GM19035 (cell line): Measurements from ENCODE around the gene KIR3DL1.
"Not testable (repeated sequence)": the region's sequence is repeated elsewhere in the genome, so short reads cannot be mapped to it uniquely, and the experiment has no call there.

Experiments
- ATAC-seq: cut with Tn5 transposase; IDR thresholded peaks from one replicate; pipeline ENCODE4 v1.9.1; 2021; ENCODE audit not compliant: unreplicated experiment

KIR3DL1 gene

GRCh38 chr19:54806516-54806838 is 9.8 kb upstream of the KIR3DL1 start:
- no peak for ATAC-seq

- ATAC-seq = not testable (repeated sequence)
Measured at GRCh38 chr19:54814571-54814970, 1.7 kb upstream of the KIR3DL1 start.

GRCh38 chr19:54817670-54818536 is 1.6 kb downstream of the KIR3DL1 start:
- no peak for ATAC-seq

GRCh38 chr19:54824416-54824815 is 8.1 kb downstream of the KIR3DL1 start:
- ATAC-seq = not testable (repeated sequence)

GRCh38 chr19:54825326-54825725 is 9.1 kb downstream of the KIR3DL1 start:
- not testable (repeated sequence) for ATAC-seq

GRCh38 chr19:54828064-54828463 is 11.8 kb downstream of the KIR3DL1 start:
- not testable (repeated sequence) for ATAC-seq

GRCh38 chr19:54832496-54832895 is 16.2 kb downstream of the KIR3DL1 start, which contains the start of gene KIR2DS4:
TSS of gene KIR2DS4 (plus strand) at chr19:54832676.
- not testable (repeated sequence) for ATAC-seq

- ATAC-seq = not testable (repeated sequence)
Measured at GRCh38 chr19:54835126-54835525, 18.9 kb downstream of the KIR3DL1 start.

- not testable (repeated sequence) for ATAC-seq
Measured at GRCh38 chr19:54837522-54837921, 21.3 kb downstream of the KIR3DL1 start.

GRCh38 chr19:54843171-54843570 is 26.9 kb downstream of the KIR3DL1 start:
- not testable (repeated sequence) for ATAC-seq

GRCh38 chr19:54850061-54850640 is 33.9 kb downstream of the KIR3DL1 start, which contains the start of gene KIR3DL2:
TSS of gene KIR3DL2 (plus strand) at chr19:54850443. CDS start at chr19:54850476, 33 bp downstream.
- not testable (repeated sequence) for ATAC-seq

- no peak for ATAC-seq
Measured at GRCh38 chr19:54850930-54851329, 34.7 kb downstream of the KIR3DL1 start.

- ATAC-seq = no peak
Measured at GRCh38 chr19:54851353-54851752, 35.1 kb downstream of the KIR3DL1 start.

GRCh38 chr19:54855241-54855640 is 39.0 kb downstream of the KIR3DL1 start:
- not testable (repeated sequence) for ATAC-seq

- ATAC-seq = not testable (repeated sequence)
Measured at GRCh38 chr19:54858476-54858875, 42.2 kb downstream of the KIR3DL1 start.

- not testable (repeated sequence) for ATAC-seq
Measured at GRCh38 chr19:54859421-54859820, 43.2 kb downstream of the KIR3DL1 start.

- not testable (repeated sequence) for ATAC-seq
Measured at GRCh38 chr19:54863459-54863858, 47.2 kb downstream of the KIR3DL1 start.

- no peak for ATAC-seq
Measured at GRCh38 chr19:54871696-54872095, 55.4 kb downstream of the KIR3DL1 start.

GRCh38 chr19:54873990-54874389 is 57.7 kb downstream of the KIR3DL1 start, which contains the start of gene FCAR:
TSS of gene FCAR (plus strand) at chr19:54874235. CDS start at chr19:54874290, 55 bp downstream.
- ATAC-seq = no peak

GRCh38 chr19:54875506-54875905 is 59.2 kb downstream of the KIR3DL1 start:
- ATAC-seq = no peak

- ATAC-seq = no peak
Measured at GRCh38 chr19:54877471-54877870, 61.2 kb downstream of the KIR3DL1 start.
